Fibroblast of the aortic adventitia (primary cell): Measurements from ENCODE around the gene PCDHAC2. TPM values are rescaled to one million over a fixed set of nuclear protein-coding genes. Genes with fewer than 3 reads are reported as not detected.

Source experiments
- DNase-seq: peaks from one replicate; pipeline ENCODE4 v3.0.0-alpha.2; 2010; ENCODE audit warnings: low read depth
- H3K4me3 ChIP-seq: 2 replicates; pipeline ENCODE4 v1.5.1; 2011; ENCODE audit warnings: low read depth, mild to moderate bottlenecking, control low read depth, low read length, moderate library complexity
- CTCF ChIP-seq: IDR thresholded peaks from 2 replicates; pipeline ENCODE4 v1.5.1; 2011; ENCODE audit warnings: mild to moderate bottlenecking, low read length, control low read depth, inconsistent platforms; ENCODE audit not compliant: insufficient read depth
- small RNA-seq: library from RNA; depleted of rRNA; stranded (forward); fragments of <200 nt; gene quantifications from one replicate; pipeline ENCODE3, GENCODE V24; 2012
- total RNA-seq: library from RNA; depleted of rRNA; stranded (reverse); fragments of >200 nt; gene quantifications from 2 replicates; pipeline ENCODE4 v1.2.3, GENCODE V29; 2012; ENCODE audit warnings: low replicate concordance

PCDHAC2 gene
- total RNA-seq, 1 donor: not detected

GRCh38 chr5:141010047-141010793, 43.9 kb downstream of the PCDHAC2 start:
- no peak for TF ChIP-seq CTCF
- no peak for DNase-seq
- no peak overlapping the region for H3K4me3 ChIP-seq

GRCh38 chr5:141017943-141018342, 51.7 kb downstream of the PCDHAC2 start:
- TF ChIP-seq CTCF: no peak
- no peak for DNase-seq
- no peak overlapping the region for H3K4me3 ChIP-seq

Small RNA genes within 50 kb of the gene (small RNA-seq; reads per million reads assigned to genes)
- gene AC010223.1: not detected

Other genes with a start within 250 kb of the PCDHAC2 start
- gene PCDHA1, start 180.3 kb upstream of the PCDHAC2 start, total RNA-seq: 0.09 TPM in 1 of 2 replicates, not detected in the other
- gene PCDHA2, start 171.6 kb upstream of the PCDHAC2 start, total RNA-seq: 0.09 and 0.16 TPM in 2 replicates
- 0.27 and 0.49 TPM in 2 replicates for gene PCDHA3, start 165.4 kb upstream of the PCDHAC2 start, total RNA-seq
- 0.09 and 1.1 TPM in 2 replicates for gene PCDHA4, start 159.4 kb upstream of the PCDHAC2 start, total RNA-seq
- gene PCDHA5, start 144.9 kb upstream of the PCDHAC2 start, total RNA-seq: 0.08 and 0.09 TPM in 2 replicates
- gene PCDHA6, start 138.5 kb upstream of the PCDHAC2 start, total RNA-seq: 0.27 and 1.3 TPM in 2 replicates
- 0.18 and 0.41 TPM in 2 replicates for gene PCDHA7, start 132.2 kb upstream of the PCDHAC2 start, total RNA-seq
- 0.09 and 0.25 TPM in 2 replicates for gene PCDHA8, start 125.3 kb upstream of the PCDHAC2 start, total RNA-seq
- gene PCDHA9, start 118.1 kb upstream of the PCDHAC2 start, total RNA-seq: under 0.01 and 0.49 TPM in 2 replicates
- under 0.01 and 0.09 TPM in 2 replicates for gene PCDHA10, start 110.6 kb upstream of the PCDHAC2 start, total RNA-seq
- gene PCDHA11, start 97.5 kb upstream of the PCDHAC2 start, total RNA-seq: 0.08 and 0.09 TPM in 2 replicates
- 0.09 and 0.33 TPM in 2 replicates for gene PCDHA12, start 91.2 kb upstream of the PCDHAC2 start, total RNA-seq
- gene PCDHA13, start 84.4 kb upstream of the PCDHAC2 start, total RNA-seq: 0.08 TPM in 1 of 2 replicates, not detected in the other
- 0.16 TPM in 1 of 2 replicates, not detected in the other for gene PCDHAC1, start 40.2 kb upstream of the PCDHAC2 start, total RNA-seq
- gene PCDHB1, start 84.9 kb downstream of the PCDHAC2 start, total RNA-seq: not detected in 2 replicates
- 0.36 and 0.82 TPM in 2 replicates for gene PCDHB2, start 128.1 kb downstream of the PCDHAC2 start, total RNA-seq
- gene PCDHB3, start 134.0 kb downstream of the PCDHAC2 start, total RNA-seq: 0.27 and 0.74 TPM in 2 replicates
- gene PCDHB4, start 155.3 kb downstream of the PCDHAC2 start, total RNA-seq: 0.09 and 0.65 TPM in 2 replicates
- gene PCDHB5, start 168.7 kb downstream of the PCDHAC2 start, total RNA-seq: 0.45 and 0.57 TPM in 2 replicates
- gene PCDHB6, start 183.6 kb downstream of the PCDHAC2 start, total RNA-seq: 0.18 TPM in 1 of 2 replicates, not detected in the other
- 0.63 and 0.98 TPM in 2 replicates for gene PCDHB7, start 206.2 kb downstream of the PCDHAC2 start, total RNA-seq
- gene PCDHB8, start 211.3 kb downstream of the PCDHAC2 start, total RNA-seq: 0.16 and 0.27 TPM in 2 replicates
- gene PCDHB16, start 215.9 kb downstream of the PCDHAC2 start, total RNA-seq: 0.25 and 0.36 TPM in 2 replicates
- gene PCDHB9, start 220.7 kb downstream of the PCDHAC2 start, total RNA-seq: 0.41 and 1.2 TPM in 2 replicates
- 0.36 and 0.41 TPM in 2 replicates for gene PCDHB10, start 225.9 kb downstream of the PCDHAC2 start, total RNA-seq
- 0.08 and 0.27 TPM in 2 replicates for gene PCDHB11, start 233.2 kb downstream of the PCDHAC2 start, total RNA-seq
- gene PCDHB12, start 242.2 kb downstream of the PCDHAC2 start, total RNA-seq: 0.18 and 0.25 TPM in 2 replicates
- 0.27 and 0.65 TPM in 2 replicates for gene PCDHB13, start 247.4 kb downstream of the PCDHAC2 start, total RNA-seq